PC-3 (cell line): Measurements from ENCODE around the gene NFIX. TPM values are rescaled to one million over a fixed set of nuclear protein-coding genes. Genes with fewer than 3 reads are reported as not detected.

ENCODE experiments used
- ATAC-seq: fragments of 200-7000 bp; cut with Tn5 transposase; 2 replicates; pipeline ENCODE4 v1.9.1; 2020; ENCODE audit warnings: mild to moderate bottlenecking, moderate library complexity
- BruUV-seq: library from RNA; stranded (reverse); fragments of 400-500 nt; replicated peaks from 2 replicates; lab custom pipeline; 2021; lab: Mats Ljungman, UMichigan
- CTCF ChIA-PET: fragments of 300-600 bp; sonication (Branson Sonifier 250); formaldehyde crosslinking; loops from one replicate; lab custom pipeline; 2022; ENCODE audit warnings: antibody characterized with exemption; lab: Charles Lee
- POLR2A ChIA-PET: fragments of 300-600 bp; sonication (Branson Sonifier 250); formaldehyde crosslinking; loops from one replicate; lab custom pipeline; 2022; ENCODE audit warnings: antibody characterized with exemption; ENCODE audit not compliant: unreplicated experiment; lab: Charles Lee
- DNase-seq: peaks from one replicate; pipeline ENCODE4 v3.0.0-alpha.2; 2015
- H2AFZ ChIP-seq: fragments of 300-600 bp; sonication (generic); 2 replicates; pipeline ENCODE4 v1.6.0; 2016; ENCODE audit warnings: antibody characterized with exemption, low read length
- H3F3A ChIP-seq: fragments of 300-600 bp; sonication (generic); one replicate; pipeline ENCODE4 v1.6.0; 2017; ENCODE audit warnings: antibody characterized with exemption, low read length, control low read depth, mild to moderate bottlenecking; ENCODE audit not compliant: unreplicated experiment
- H3K27ac ChIP-seq: fragments of 300-600 bp; sonication (generic); 2 replicates; pipeline ENCODE4 v1.5.1; 2016; ENCODE audit warnings: mild to moderate bottlenecking, low read length
- H3K27me3 ChIP-seq: fragments of 300-600 bp; sonication (generic); 2 replicates; pipeline ENCODE4 v1.6.1; 2016; ENCODE audit warnings: low read length, mixed read lengths
- H3K36me3 ChIP-seq: fragments of 300-600 bp; sonication (generic); 2 replicates; pipeline ENCODE4 v1.6.1; 2016; ENCODE audit warnings: low read depth, mixed run types, low read length, mixed read lengths
- H3K4me1 ChIP-seq: fragments of 300-600 bp; sonication (generic); 2 replicates; pipeline ENCODE4 v1.5.1; 2016; ENCODE audit warnings: low read length; ENCODE audit not compliant: insufficient read depth
- H3K4me2 ChIP-seq: fragments of 300-600 bp; sonication (generic); 2 replicates; pipeline ENCODE4 v1.6.0; 2016; ENCODE audit warnings: low read length
- H3K4me3 ChIP-seq: fragments of 300-600 bp; sonication (generic); 2 replicates; pipeline ENCODE4 v1.5.1; 2016; ENCODE audit warnings: mild to moderate bottlenecking, low read length, mixed read lengths
- H3K79me2 ChIP-seq: fragments of 300-600 bp; sonication (generic); 2 replicates; pipeline ENCODE4 v1.6.1; 2017; ENCODE audit warnings: low read length, mixed read lengths
- H3K9ac ChIP-seq: fragments of 300-600 bp; sonication (generic); 2 replicates; pipeline ENCODE4 v1.6.0; 2016; ENCODE audit warnings: mild to moderate bottlenecking, low read length
- H3K9me2 ChIP-seq: fragments of 300-600 bp; sonication (generic); replicated peaks from 2 replicates; pipeline ENCODE4 v1.6.1; 2016; ENCODE audit warnings: mixed run types, low read length, mixed read lengths
- H3K9me3 ChIP-seq: fragments of 300-600 bp; sonication (generic); 2 replicates; pipeline ENCODE4 v1.6.1; 2016; ENCODE audit warnings: low read length, mixed read lengths
- H4K20me1 ChIP-seq: fragments of 300-600 bp; sonication (generic); 2 replicates; pipeline ENCODE4 v1.6.1; 2016; ENCODE audit warnings: low read length, mixed read lengths
- EZH2 ChIP-seq: fragments of 300-600 bp; sonication (generic); IDR thresholded peaks from one replicate; pipeline ENCODE4 v1.6.1; 2017; ENCODE audit warnings: antibody characterized with exemption, mild to moderate bottlenecking, low read length; ENCODE audit not compliant: unreplicated experiment
- EZH2phosphoT487 ChIP-seq: fragments of 300-600 bp; sonication (generic); IDR thresholded peaks from 2 replicates; pipeline ENCODE4 v1.6.1; 2018; ENCODE audit warnings: mild to moderate bottlenecking, antibody characterized with exemption, low read length, borderline replicate concordance
- intact Hi-C: fragments of 100-400 bp; cut with micrococcal nuclease; formaldehyde crosslinking; loops from 2 replicates; pipeline ENCODE4 v1.9.0; 2023
- total RNA-seq: library from RNA; depleted of rRNA; stranded (reverse); fragments of >200 nt; gene quantifications from 2 replicates; pipeline ENCODE4 v1.2.3, GENCODE V29; 2014
- TF ChIP-seq, protein P1 (sequence below): fragments of 300-600 bp; sonication (generic); conservative IDR thresholded peaks from 2 replicates; pipeline ENCODE4 v1.5.1; 2017; ENCODE audit warnings: antibody characterized with exemption, low read depth, mild to moderate bottlenecking, low read length

NFIX gene
- total RNA-seq, 1 experiment from 2014 or later, result 43.3 TPM

DNA sequence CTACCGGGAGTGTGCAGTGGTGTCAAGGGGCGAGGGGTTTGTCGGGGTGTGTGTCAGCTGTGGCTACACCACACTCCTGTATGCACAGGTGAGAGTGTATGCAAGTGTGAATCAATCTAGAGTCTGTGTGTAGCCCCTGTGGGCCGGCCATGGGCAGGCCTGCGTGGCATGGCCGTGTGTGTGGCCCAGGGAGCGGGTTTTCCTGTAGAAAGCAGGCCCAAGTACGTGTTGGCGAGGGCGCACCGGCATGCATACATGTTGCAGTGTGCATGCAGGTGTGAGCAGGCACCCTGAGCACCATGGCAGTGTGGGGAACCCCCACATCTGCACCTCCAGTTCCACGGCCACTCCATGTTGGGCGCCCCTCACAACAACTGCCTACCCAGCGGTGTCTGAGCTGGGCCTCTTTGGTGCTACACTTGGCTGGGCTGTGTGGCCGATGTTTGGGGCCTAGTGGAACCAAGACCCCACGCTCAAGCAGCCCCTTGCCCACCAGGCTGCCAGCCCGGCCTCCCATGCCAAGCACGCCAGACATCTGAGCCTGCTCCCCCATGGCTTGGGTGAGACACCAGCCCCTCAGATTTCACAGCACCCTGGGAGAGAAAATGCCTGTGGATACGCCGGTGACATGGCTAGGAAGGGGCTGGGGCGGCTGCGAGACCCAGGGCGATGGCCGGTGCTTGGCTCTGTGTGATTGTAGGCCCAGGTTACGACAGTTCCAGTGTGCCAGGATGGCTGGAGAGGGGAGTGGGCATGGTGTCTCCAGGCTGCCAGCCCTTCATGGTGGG is 2.1 kb downstream of the NFIX start:
- Histone ChIP-seq H2AFZ (peak overlapping the region; percentile 77), H3K36me3 (peaks cover 4% of the 10 kb centered on the region; the same call in 1 of the 2 replicates), H3K4me2 (peak overlapping the region; percentile 88), H3K9me2 (no peaks in the 10 kb centered on the region), H3K27ac (no peak overlapping the region), H3K79me2 (peaks cover 66% of the 10 kb centered on the region), H3K9ac (peak overlapping the region; percentile 80), H3K27me3 (no peaks in the 10 kb centered on the region), H3K4me1 (peaks cover 14% of the 10 kb centered on the region), H3K9me3 (no peaks in the 10 kb centered on the region), H3K4me3 (peak overlapping the region; percentile 98), H4K20me1 (no peaks in the 10 kb centered on the region), H3F3A (no peaks in the 10 kb centered on the region)
- DNase-seq, result no peak
- TF ChIP-seq EZH2, result no peak
- TF ChIP-seq EZH2phosphoT487, result no peak
- TF ChIP-seq, protein P1, sequence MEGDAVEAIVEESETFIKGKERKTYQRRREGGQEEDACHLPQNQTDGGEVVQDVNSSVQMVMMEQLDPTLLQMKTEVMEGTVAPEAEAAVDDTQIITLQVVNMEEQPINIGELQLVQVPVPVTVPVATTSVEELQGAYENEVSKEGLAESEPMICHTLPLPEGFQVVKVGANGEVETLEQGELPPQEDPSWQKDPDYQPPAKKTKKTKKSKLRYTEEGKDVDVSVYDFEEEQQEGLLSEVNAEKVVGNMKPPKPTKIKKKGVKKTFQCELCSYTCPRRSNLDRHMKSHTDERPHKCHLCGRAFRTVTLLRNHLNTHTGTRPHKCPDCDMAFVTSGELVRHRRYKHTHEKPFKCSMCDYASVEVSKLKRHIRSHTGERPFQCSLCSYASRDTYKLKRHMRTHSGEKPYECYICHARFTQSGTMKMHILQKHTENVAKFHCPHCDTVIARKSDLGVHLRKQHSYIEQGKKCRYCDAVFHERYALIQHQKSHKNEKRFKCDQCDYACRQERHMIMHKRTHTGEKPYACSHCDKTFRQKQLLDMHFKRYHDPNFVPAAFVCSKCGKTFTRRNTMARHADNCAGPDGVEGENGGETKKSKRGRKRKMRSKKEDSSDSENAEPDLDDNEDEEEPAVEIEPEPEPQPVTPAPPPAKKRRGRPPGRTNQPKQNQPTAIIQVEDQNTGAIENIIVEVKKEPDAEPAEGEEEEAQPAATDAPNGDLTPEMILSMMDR, result no peak
- ATAC-seq, result no peak; the same call in 1 of the 2 replicates
- CTCF ChIA-PET, result interaction anchor here (0.6 kb wide), 1 partner anchor 681 kb away, joined by 3 read pairs; no protein-coding TSS in a partner anchor
- intact Hi-C loops, result no loop called here
- BruUV-seq, result no TSS peak
- POLR2A ChIA-PET, result no interaction called here

DNA sequence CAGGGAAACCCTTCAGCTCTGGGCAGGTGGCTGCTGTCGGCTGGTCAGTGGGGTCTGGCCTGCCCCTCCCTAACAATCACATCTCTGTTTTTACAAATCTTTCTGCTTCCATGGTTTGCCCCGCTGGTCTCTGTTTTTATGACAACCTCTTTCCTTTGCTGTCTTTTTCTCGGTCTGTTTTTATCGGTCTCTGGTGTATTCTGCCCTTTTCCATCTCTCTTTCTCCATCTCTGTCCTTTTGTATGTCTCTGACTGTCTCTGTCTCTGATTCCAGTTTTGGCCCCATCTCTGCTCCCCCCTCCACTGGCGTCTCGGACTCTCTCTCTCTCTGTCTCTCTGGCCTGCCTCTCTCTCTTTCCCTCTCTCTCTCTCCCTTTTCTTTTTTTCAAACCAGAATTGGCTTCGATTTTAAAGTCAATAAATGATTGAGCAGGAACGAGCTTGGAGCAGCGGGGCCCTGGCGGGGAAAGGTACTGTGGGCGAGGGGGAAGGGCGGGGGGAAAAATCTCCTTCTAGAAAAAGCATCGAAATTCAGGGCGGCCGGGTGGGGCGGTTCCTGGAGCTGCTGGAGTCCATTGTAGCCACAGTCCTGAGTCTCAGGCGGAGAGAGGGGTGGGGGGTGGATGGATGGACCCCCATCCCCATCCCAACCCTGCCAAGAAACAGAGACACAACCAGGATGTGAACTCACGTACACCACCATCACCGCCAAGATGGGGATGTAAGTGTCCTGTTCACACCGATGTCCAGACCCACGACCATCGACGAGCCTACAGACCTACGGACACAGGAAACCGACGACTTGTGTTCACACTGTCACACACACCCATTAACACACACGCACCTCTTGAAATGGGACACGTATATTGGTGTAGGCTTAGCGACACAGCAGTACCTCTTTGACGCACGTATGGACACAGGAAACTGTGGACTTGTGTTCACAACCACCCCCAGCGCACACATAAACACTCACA is 3.0 kb downstream of the NFIX start:
- H3K4me1 ChIP-seq, result peaks cover 14% of the 10 kb centered on the region
- H3K9me2 ChIP-seq, result no peaks in the 10 kb centered on the region
- no peak for TF ChIP-seq EZH2phosphoT487
- TF ChIP-seq, protein P1, result no peak
- no peak for TF ChIP-seq EZH2
- DNase-seq (no peak), ATAC-seq (no peak)
- no peaks in the 10 kb centered on the region for H4K20me1 ChIP-seq
- H3K79me2 ChIP-seq, result peaks cover 74% of the 10 kb centered on the region
- TSS peak; percentile 34 for BruUV-seq
- H3K9ac ChIP-seq, result no peak overlapping the region
- ChIA-PET POLR2A (no interaction called here), CTCF (no interaction called here)
- H3K27me3 ChIP-seq, result no peaks in the 10 kb centered on the region
- intact Hi-C loops, result no loop called here
- H3K27ac ChIP-seq, result no peak overlapping the region
- H3K4me2 ChIP-seq, result peak overlapping the region; percentile 88
- H3F3A ChIP-seq, result no peaks in the 10 kb centered on the region
- H3K36me3 ChIP-seq, result peaks cover 4% of the 10 kb centered on the region; the same call in 1 of the 2 replicates
- H3K4me3 ChIP-seq, result no peak overlapping the region
- H3K9me3 ChIP-seq, result no peaks in the 10 kb centered on the region
- no peak overlapping the region for H2AFZ ChIP-seq
